B cell (primary cell): Measurements from ENCODE around the gene DIPK1B.
"Not testable (repeated sequence)": the region's sequence is repeated elsewhere in the genome, so short reads cannot be mapped to it uniquely, and the experiment has no call there.

Experiments used
- EZH2 ChIP-seq: IDR thresholded peaks from 2 replicates; pipeline ENCODE4 v1.6.1; 2012; ENCODE audit warnings: borderline replicate concordance, low read depth, mild to moderate bottlenecking, moderate library complexity, low read length; ENCODE audit not compliant: insufficient read depth, poor library complexity, severe bottlenecking
- TF ChIP-seq, protein P1 (sequence below): fragments of 200-600 bp; IDR thresholded peaks from one replicate; pipeline ENCODE4 v1.8.0; 2022; ENCODE audit warnings: antibody characterized with exemption, mild to moderate bottlenecking

DNA sequence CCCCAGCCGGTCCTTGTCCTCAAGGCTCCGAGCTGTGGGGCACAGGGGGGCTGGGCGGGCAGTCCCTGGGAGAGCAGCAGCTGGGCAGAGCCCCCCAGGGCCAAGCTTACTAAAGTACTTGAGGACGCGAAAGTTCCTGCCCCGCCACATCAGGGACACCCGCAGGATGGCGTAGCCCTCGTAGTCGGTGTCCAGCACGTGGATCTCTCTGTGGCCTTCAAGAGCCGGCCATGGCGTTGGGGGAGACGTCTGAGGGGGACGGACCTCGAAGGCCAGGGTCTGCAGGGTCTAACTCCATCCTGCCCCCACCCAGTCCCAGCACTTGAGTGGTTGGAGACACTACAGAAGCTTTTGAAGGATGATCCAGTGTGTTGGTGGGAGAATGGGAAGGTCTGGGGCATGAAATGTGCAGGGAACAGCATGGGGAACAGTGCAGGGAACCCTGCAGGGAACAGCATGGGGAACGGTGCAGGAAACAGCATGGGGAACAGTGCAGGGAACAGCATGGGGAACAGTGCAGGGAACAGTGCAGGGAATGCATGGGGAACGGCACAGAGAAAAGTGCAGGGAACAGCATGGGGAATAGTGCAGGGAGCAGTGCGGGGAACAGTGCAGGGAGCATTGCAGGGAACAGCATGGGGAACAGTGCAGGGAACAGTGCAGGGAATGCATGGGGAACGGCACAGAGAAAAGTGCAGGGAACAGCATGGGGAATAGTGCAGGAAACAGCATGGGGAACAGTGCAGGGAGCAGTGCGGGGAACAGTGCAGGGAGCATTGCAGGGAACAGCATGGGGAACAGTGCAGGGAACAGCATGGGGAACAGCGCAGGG, 43.1 kb downstream of the DIPK1B start:
- TF ChIP-seq, protein P1, sequence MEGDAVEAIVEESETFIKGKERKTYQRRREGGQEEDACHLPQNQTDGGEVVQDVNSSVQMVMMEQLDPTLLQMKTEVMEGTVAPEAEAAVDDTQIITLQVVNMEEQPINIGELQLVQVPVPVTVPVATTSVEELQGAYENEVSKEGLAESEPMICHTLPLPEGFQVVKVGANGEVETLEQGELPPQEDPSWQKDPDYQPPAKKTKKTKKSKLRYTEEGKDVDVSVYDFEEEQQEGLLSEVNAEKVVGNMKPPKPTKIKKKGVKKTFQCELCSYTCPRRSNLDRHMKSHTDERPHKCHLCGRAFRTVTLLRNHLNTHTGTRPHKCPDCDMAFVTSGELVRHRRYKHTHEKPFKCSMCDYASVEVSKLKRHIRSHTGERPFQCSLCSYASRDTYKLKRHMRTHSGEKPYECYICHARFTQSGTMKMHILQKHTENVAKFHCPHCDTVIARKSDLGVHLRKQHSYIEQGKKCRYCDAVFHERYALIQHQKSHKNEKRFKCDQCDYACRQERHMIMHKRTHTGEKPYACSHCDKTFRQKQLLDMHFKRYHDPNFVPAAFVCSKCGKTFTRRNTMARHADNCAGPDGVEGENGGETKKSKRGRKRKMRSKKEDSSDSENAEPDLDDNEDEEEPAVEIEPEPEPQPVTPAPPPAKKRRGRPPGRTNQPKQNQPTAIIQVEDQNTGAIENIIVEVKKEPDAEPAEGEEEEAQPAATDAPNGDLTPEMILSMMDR: not testable (repeated sequence)
- TF ChIP-seq EZH2: not testable (repeated sequence)
